ENCODE measurements around the gene ZNF274.
A peak's percentile ranks its signal among the peaks of the same experiment; 100 is the strongest.

Gene ZNF274

DNA sequence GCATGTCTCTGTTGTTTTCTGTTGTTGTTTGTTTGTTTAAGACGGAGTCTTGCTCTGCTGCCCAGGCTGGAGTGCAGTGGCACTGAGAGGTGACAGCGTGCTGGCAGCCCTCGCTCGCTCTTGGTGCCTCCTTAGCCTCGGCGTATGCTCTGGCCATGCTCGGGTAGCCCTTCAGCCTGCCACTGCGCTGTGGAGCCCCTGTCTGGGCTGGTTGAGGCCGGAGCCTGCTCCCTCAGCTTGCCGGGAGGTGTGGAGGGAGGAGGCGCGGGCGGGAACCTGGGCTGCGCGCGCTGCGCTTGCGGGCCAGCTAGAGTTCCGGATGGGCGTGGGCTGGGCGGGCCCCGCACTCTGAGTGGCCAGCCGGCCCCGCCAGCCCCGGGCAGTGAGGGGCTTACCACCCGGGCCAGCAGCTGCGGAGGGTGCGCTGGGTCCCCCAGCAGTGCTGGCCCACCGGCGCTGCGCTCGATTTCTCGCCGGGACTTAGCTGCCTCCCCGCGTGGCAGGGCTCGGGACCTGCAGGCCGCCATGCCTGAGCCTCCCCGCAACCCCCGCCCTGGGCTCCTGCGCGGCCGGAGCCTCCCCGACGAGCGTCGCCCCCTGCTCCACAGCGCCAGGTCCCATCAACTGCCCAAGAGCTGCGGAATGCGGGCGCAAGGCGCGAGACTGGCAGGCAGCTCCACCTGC, 25.7 kb upstream of the ZNF274 start:
- Histone ChIP-seq H4K20me1 (no peaks in the 10 kb centered on the region), H3K27me3 (no peaks in the 10 kb centered on the region), H3K4me3 (no peak overlapping the region), H3K27ac (no peak overlapping the region), H3K4me2 (no peak overlapping the region), H3K9ac (no peak overlapping the region), H3K9me3 (replicated peaks in 1 of 11) (peaks cover 46 to 73% (median 58%) of the 10 kb centered on the region in 11 experiments), H3K36me3 (no peaks in the 10 kb centered on the region), H3K4me1 (peaks cover 9 to 24% (median 17%) of the 10 kb centered on the region in 10 experiments)
- no peak for TF ChIP-seq Cebpa-rat (IDR thresholded peaks at IDR 0.05)

DNA sequence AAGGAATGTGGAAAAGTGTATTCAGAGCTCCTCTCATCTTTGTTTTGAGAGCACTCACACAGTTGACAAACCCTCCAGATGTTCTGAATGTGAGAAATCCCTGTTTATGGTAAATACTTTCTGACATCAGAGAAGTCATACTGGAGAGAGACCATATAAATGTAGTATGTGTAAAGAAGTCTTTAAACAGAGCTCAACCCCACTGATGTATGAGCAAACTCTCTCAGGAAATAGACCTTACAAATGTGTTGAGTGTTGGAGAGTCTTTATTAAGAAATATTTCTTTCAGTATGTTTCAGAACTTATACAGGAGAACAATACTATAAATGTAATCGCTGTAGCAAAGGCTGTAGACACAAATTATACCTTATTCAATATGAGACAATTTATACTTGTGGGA, 16.6 kb upstream of the ZNF274 start:
- H3K4me1 ChIP-seq: no peaks in the 10 kb centered on the region
- H3K36me3 ChIP-seq: no peaks in the 10 kb centered on the region; a peak in 1 of 22 replicates
- H3K9me3 ChIP-seq (replicated peaks in 1 of 11): peaks cover 99 to 100% (median 100%) of the 10 kb centered on the region in 11 experiments

DNA sequence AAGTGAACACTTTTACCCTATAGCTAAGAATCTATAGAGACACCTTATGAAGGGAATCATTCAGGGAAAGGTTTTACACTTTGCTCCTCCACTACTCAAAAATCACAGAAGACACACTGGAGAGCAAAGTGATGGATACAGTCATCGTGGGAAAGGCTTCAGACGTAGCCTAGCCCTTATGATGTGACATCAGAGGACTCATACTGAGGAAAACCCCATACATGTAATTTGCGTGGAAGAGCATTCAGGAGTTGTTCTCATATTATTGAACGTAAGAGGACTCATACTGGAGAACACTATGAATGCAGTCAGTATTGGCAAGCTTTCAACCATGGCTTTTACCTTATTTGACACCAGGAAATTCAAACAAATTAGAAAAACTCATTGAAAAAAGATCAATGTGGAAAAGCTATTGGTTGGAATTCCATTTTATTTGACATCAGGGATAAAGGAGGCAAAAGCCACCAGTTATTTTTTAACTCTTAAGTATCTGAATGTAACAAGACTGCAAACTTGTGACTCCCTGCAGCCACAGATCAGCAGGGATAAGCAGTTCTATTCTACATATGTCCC, 16.1 kb upstream of the ZNF274 start:
- no peaks in the 10 kb centered on the region for H4K20me1 ChIP-seq
- peaks cover 99 to 100% (median 100%) of the 10 kb centered on the region in 11 experiments for H3K9me3 ChIP-seq (replicated peaks in 1 of 11)
- no peak for TF ChIP-seq Cebpa-rat (IDR thresholded peaks at IDR 0.05)

More for the DNA sequence above, 16.6 kb upstream of the ZNF274 start:
- Histone ChIP-seq H3K9ac (no peak overlapping the region), H3K27me3 (no peaks in the 10 kb centered on the region), H3K4me2 (no peak overlapping the region), H3K4me3 (peak overlapping the region in 1 of 10 experiments; percentile 8; a peak in 2 of 20 replicates), H4K20me1 (no peaks in the 10 kb centered on the region), H3K27ac (no peak overlapping the region)
- no peak for TF ChIP-seq Cebpa-rat (IDR thresholded peaks at IDR 0.05)

DNA sequence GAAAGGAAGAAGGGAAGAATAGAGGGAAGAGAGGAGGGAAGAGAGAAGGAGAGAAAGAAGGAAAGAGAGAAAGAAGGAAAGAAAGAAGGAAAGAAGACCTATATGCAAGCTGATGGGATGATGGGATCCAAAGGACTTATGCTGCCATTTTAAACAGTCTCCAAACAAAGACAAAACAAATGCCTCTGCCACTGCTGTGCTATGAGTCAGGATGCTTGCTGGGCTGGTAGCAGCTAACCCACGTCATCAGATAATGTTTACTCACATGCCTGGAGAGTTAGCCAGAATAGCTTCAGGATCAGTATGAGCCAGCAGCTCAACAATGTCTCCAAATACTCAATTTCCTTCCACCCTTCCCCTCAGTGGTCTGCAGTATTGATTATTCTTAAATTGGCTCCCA, 12.0 kb upstream of the ZNF274 start:
- no peaks in the 10 kb centered on the region for H4K20me1 ChIP-seq
- no peak overlapping the region for H3K4me3 ChIP-seq
- no peak overlapping the region for H3K9ac ChIP-seq
- H3K36me3 ChIP-seq: peaks cover 0 to 12% (median 2%) of the 10 kb centered on the region in 11 experiments; a peak in 8 of 22 replicates
- no peak overlapping the region for H3K4me2 ChIP-seq
- no peaks in the 10 kb centered on the region for H3K27me3 ChIP-seq
- TF ChIP-seq Cebpa-rat (IDR thresholded peaks at IDR 0.05): no peak
- H3K27ac ChIP-seq: no peak overlapping the region
- peaks cover 0 to 8% (median 0%) of the 10 kb centered on the region in 10 experiments; a peak in 4 of 20 replicates for H3K4me1 ChIP-seq
- peaks cover 99 to 100% (median 100%) of the 10 kb centered on the region in 11 experiments for H3K9me3 ChIP-seq (replicated peaks in 1 of 11)

More for the DNA sequence above, 16.1 kb upstream of the ZNF274 start:
- H3K9ac ChIP-seq: no peak overlapping the region
- no peaks in the 10 kb centered on the region for H3K27me3 ChIP-seq
- H3K4me3 ChIP-seq: peak overlapping the region in 1 of 10 experiments; percentile 28; a peak in 1 of 20 replicates
- no peak overlapping the region for H3K27ac ChIP-seq
- H3K4me2 ChIP-seq: no peak overlapping the region
- H3K36me3 ChIP-seq: no peaks in the 10 kb centered on the region; a peak in 1 of 22 replicates
- H3K4me1 ChIP-seq: no peaks in the 10 kb centered on the region

DNA sequence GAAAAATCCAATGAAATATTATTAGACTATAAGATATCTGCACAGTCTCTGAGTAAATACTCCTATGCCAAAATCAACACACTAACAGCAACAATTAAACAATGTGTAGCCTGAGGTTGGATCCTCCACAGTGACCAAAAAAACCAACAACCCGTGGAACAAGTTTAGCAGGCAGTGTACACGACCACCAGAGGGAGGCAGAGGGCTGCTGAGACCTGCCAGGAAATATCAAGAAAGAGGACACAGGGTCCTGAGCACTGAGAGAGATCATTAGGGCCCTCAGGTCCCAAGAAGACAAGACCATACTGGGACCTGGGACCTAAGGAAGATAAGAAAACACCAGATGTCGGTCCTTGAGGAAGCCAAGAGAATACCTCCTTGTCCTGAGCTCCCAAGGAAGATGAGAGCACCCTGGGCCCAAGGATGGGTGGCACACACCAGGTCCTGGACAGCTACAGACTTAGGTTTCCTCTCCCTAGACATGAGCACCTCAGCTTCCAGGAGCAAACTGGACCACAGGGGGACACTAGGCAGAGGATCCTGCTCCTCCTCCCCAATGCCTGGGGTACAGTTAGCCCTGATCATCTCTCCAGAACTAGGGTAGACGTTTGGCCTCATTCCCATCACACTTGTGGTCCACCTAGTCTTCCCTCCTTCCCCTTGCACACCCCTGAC, 822 bp upstream of the ZNF274 start:
- H3K9me3 ChIP-seq (replicated peaks in 1 of 11): peaks cover 90 to 95% (median 94%) of the 10 kb centered on the region in 11 experiments
- H3K4me2 ChIP-seq: peak overlapping the region; percentile 67 to 95 (median 79)
- H3K9ac ChIP-seq: peak overlapping the region; percentile 53 to 97 (median 78)

DNA sequence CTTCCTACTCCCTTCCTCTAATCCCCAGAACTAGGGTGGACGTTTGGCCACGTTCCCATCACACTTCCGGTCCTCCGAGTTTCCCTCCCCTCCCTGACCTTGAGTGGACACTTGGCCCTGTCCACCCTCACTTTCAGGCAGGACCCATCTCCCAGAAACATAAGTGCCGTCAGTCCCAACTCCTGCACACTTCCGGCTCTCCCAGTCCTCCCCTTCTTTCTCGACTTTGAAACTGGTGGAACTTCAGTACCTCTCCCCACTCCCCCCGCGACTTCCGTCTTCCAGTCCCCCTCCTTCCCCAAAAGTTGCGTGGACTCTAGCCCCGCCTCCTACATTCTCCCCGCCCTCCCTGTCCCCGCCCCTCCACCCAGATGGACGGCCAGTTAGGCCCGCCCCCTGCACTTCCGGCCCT, 278 bp upstream of the ZNF274 start:
- peak overlapping the region; percentile 67 to 95 (median 79) for H3K4me2 ChIP-seq

More for the DNA sequence above, 822 bp upstream of the ZNF274 start:
- no peaks in the 10 kb centered on the region for H4K20me1 ChIP-seq
- no peaks in the 10 kb centered on the region; a peak in 2 of 22 replicates for H3K27me3 ChIP-seq
- H3K27ac ChIP-seq: peak overlapping the region; percentile 78 to 100 (median 98)
- no peak for TF ChIP-seq Cebpa-rat (IDR thresholded peaks at IDR 0.05)
- H3K4me3 ChIP-seq: peak overlapping the region; percentile 75 to 90 (median 84)
- H3K4me1 ChIP-seq: peaks cover 4 to 12% (median 6%) of the 10 kb centered on the region in 10 experiments; a peak in 17 of 20 replicates
- peaks cover 70 to 83% (median 78%) of the 10 kb centered on the region in 11 experiments for H3K36me3 ChIP-seq

DNA sequence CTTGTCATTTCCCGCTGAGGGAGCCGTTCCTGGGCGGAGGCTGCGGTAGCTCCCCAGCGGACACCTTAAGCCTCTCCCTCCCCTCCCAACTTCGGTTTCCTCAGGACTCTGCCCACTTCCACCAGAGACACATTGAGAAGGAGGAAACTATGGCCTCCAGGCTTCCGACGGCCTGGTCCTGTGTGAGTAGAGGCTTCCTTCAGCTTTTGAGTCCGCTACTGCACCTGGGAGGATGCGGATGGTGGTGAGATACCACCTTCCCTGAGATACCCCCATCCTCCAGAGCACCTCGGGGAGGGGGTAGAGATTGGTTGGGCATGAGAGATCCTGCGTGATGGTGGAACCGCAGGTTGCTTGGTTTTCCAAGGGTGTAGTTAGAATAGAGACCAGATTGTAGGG, 955 bp downstream of the ZNF274 start:
- H3K36me3 ChIP-seq: peaks cover 71 to 82% (median 78%) of the 10 kb centered on the region in 11 experiments

More for the DNA sequence above, 278 bp upstream of the ZNF274 start:
- no peak for TF ChIP-seq Cebpa-rat (IDR thresholded peaks at IDR 0.05)
- Histone ChIP-seq H3K4me1 (peaks cover 4 to 12% (median 6%) of the 10 kb centered on the region in 10 experiments; a peak in 17 of 20 replicates), H3K9me3 (replicated peaks in 1 of 11) (peaks cover 90 to 95% (median 94%) of the 10 kb centered on the region in 11 experiments), H3K27ac (peak overlapping the region; percentile 94 to 100 (median 98)), H3K9ac (peak overlapping the region; percentile 86 to 98 (median 94)), H3K4me3 (peak overlapping the region; percentile 75 to 90 (median 84)), H3K27me3 (no peaks in the 10 kb centered on the region; a peak in 2 of 22 replicates), H3K36me3 (peaks cover 71 to 83% (median 78%) of the 10 kb centered on the region in 11 experiments), H4K20me1 (no peaks in the 10 kb centered on the region)

DNA sequence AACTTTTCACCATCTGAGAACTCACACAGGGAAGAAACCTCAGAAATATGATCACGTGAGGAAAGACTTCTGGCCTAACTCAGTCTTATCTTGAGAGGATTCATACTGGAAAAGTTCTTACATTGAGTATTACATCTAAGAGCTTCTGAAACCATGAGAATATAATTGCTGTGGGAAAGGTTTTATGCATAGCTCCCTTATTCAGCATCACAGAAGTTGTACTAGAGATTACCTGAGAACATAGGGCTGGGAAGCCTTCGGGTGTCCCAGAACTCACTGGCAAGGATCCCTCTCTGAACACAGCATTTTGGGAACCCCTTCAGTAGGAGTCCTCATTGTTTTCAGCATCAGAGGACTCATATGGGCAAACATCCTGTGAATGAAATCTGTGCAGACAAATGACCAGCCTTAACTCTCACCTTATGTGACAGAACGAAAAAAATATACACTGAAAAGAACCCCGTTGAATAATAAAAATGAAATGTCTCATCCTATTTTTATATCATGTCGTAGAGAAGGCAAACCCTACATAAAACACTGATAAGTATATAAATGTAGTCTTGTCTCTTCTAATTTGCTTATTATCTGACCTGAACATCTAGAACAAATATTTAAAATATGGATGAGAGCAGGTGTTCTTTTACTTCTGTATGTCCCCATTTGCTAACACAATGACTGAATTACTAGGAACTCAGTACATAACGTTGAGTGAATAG, 14.2 kb downstream of the ZNF274 start:
- H3K9me3 ChIP-seq (replicated peaks in 1 of 11): peaks cover 100% of the 10 kb centered on the region in 11 experiments
- H3K9ac ChIP-seq: no peak overlapping the region
- H4K20me1 ChIP-seq: no peaks in the 10 kb centered on the region
- no peaks in the 10 kb centered on the region; a peak in 3 of 22 replicates for H3K27me3 ChIP-seq
- H3K27ac ChIP-seq: no peak overlapping the region
- H3K36me3 ChIP-seq: peaks cover 99 to 100% (median 100%) of the 10 kb centered on the region in 11 experiments
- no peaks in the 10 kb centered on the region for H3K4me1 ChIP-seq
- peak overlapping the region; percentile 28 to 58 (median 44); a peak in 17 of 20 replicates for H3K4me3 ChIP-seq
- H3K4me2 ChIP-seq: no peak overlapping the region
- no peak for TF ChIP-seq Cebpa-rat (IDR thresholded peaks at IDR 0.05)

More for the DNA sequence above, 955 bp downstream of the ZNF274 start:
- Histone ChIP-seq H3K27ac (peak overlapping the region; percentile 94 to 100 (median 98)), H4K20me1 (no peaks in the 10 kb centered on the region), H3K9me3 (replicated peaks in 1 of 11) (peaks cover 90 to 95% (median 94%) of the 10 kb centered on the region in 11 experiments), H3K9ac (peak overlapping the region; percentile 86 to 98 (median 94)), H3K27me3 (no peaks in the 10 kb centered on the region; a peak in 2 of 22 replicates), H3K4me3 (peak overlapping the region; percentile 75 to 90 (median 84)), H3K4me1 (peaks cover 4 to 12% (median 6%) of the 10 kb centered on the region in 10 experiments; a peak in 17 of 20 replicates), H3K4me2 (peak overlapping the region; percentile 49 to 97 (median 71))
- TF ChIP-seq Cebpa-rat (IDR thresholded peaks at IDR 0.05): no peak
